ENCODE results near the gene PCSK6. TPM values are rescaled to one million over a fixed set of nuclear protein-coding genes. Genes with fewer than 3 reads are reported as not detected.

The PCSK6 gene
- total RNA-seq, 2 donors from 2014 or later, result 5.1 to 8.8 TPM

DNA sequence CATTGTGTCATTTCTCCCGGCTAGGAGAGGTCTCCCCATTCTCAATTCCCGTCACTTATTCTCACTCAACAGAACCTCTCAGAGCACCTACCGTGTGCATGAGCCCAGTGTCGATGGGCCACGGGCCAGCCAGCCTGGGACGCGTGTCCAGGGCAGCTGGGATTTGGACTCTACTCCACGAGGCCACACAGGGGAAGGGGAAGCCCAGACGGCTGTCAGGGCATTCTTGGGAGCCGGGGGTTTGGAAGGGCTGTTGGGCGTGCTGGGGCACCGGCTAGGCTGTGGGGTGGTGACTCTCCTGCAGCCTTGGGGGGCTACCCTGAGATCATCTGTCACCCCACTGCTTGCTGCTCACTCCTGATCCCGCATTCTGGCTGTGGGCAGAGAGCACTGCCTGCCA lies 41.7 kb upstream of the PCSK6 start:
- H3K4me3 ChIP-seq, result no peak overlapping the region
- no peak overlapping the region for H3K27ac ChIP-seq
- ATAC-seq (ENCODE audit: insufficient number of reproducible peaks, low FRiP score, low read depth), result no peak
- no peaks in the 10 kb centered on the region for H3K4me1 ChIP-seq (ENCODE audit: control insufficient read depth in 1 of 2, low read depth in 2 of 2)
- no peak for TF ChIP-seq CTCF (IDR thresholded peaks at IDR 0.05)
- no peak for DNase-seq (ENCODE audit: low spot score)
- no peaks in the 10 kb centered on the region for H3K36me3 ChIP-seq
- H3K9me3 ChIP-seq, result no peaks in the 10 kb centered on the region
- no peaks in the 10 kb centered on the region for H3K27me3 ChIP-seq (replicated peaks; ENCODE audit: insufficient read depth)

DNA sequence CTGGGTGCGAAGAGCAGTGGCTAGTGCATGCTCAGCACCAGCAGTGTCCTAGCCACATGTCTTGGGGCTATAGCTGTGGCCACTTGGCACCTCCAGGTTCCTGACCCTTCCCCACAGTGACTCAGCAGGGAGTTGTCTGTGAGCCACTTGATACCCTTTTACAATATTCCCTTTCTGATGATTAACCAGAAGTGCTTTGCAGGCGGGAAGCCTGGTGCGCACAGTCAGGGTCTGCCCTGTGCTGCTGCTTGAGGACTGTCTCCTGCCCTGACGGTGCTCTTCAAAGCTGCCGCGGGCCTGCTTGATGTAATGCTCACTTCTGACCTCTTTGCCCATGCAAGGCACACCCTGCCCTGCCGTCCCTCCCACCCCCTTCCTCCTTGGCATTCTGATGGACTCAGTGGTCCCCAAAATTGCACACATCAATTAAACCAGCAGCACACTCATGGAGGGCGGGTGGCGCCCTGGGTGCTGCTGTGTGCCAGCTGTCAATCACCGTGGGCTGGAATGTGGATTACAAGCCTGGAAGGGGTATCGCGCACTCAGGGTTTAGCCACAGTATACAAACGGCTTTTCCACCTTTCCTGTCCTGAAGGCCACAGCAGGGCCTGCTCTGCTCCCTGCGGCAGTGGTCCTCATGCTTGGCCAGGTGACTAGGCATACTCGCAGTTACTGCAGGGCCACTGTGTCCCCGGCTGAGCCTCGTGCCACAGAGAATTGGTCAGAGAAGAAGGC lies 40.9 kb upstream of the PCSK6 start:
- H3K27me3 ChIP-seq (replicated peaks; ENCODE audit: insufficient read depth), result no peaks in the 10 kb centered on the region
- no peak overlapping the region for H3K27ac ChIP-seq
- no peak for TF ChIP-seq CTCF (IDR thresholded peaks at IDR 0.05)
- H3K4me1 ChIP-seq (ENCODE audit: control insufficient read depth in 1 of 2, low read depth in 2 of 2), result no peaks in the 10 kb centered on the region
- no peak for DNase-seq (ENCODE audit: low spot score)
- H3K9me3 ChIP-seq, result no peaks in the 10 kb centered on the region
- no peak overlapping the region for H3K4me3 ChIP-seq
- ATAC-seq (ENCODE audit: insufficient number of reproducible peaks, low FRiP score, low read depth), result no peak
- H3K36me3 ChIP-seq, result no peaks in the 10 kb centered on the region

DNA sequence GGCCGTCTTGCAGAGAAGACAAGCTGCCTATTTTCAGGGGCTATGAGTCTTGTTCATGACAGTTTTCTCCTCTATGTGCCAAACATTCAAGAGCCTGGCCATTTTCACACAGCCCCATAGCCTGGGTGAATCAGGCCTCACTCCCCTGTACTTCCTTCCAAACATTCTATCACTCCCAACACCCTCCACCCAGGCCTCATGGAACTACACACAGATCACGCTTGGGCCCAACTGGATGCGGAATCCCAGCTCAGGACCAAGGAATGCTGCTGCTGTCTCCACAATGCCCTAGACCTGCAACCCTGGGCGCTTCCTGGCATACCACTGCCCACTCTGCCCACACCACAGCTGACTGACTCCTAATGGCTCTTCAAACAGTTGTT lies 39.4 kb upstream of the PCSK6 start:
- Histone ChIP-seq H3K9me3 (no peaks in the 10 kb centered on the region), H3K27ac (no peak overlapping the region), H3K36me3 (no peaks in the 10 kb centered on the region), H3K4me3 (no peak overlapping the region), H3K4me1 (ENCODE audit: control insufficient read depth in 1 of 2, low read depth in 2 of 2) (no peaks in the 10 kb centered on the region), H3K27me3 (replicated peaks; ENCODE audit: insufficient read depth) (no peaks in the 10 kb centered on the region)
- TF ChIP-seq CTCF (IDR thresholded peaks at IDR 0.05), result no peak
- ATAC-seq (ENCODE audit: insufficient number of reproducible peaks, low FRiP score, low read depth) (no peak), DNase-seq (ENCODE audit: low spot score) (no peak)

DNA sequence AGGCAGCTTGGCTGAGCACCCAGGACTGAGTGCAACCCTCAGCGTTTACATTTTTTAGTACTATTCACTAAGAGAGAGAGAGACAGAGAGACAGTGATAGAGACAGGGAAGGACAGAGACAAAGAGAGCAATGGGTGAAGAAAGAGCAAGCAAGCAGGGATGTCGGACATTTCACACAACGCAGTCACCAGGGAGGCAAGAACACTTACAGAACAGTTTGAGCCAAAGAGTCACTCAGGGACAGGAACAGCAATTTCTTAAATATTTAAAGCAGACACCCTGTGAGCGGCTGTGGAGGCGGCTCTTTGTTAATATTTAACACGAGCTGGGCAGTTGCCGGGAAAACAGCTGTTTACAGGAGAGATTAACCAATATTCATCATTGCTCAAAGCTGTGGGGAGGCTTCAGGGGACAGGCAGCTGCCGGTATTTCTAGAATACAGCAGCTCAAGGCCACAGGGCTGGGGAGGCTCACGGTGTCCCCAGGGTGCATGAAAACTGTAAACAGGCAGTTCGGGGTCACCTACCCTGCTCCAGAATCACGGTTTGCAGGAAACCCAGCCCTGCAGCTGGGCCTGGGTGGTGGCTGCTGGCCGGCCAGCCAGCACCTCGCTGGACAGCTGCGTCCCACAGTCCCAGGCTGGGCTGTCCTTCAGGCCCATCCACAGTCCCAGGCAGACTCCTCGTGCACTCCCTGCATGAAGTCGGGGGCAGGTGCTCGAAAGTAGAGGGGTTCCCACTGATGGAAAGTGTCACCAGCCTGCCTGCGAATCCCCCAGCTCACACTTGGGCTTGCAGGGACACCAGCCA lies 38.8 kb upstream of the PCSK6 start:
- no peak overlapping the region for H3K27ac ChIP-seq
- H3K27me3 ChIP-seq (replicated peaks; ENCODE audit: insufficient read depth), result no peaks in the 10 kb centered on the region
- no peak for ATAC-seq (ENCODE audit: insufficient number of reproducible peaks, low FRiP score, low read depth)
- no peaks in the 10 kb centered on the region for H3K9me3 ChIP-seq
- no peaks in the 10 kb centered on the region for H3K4me1 ChIP-seq (ENCODE audit: control insufficient read depth in 1 of 2, low read depth in 2 of 2)
- no peak overlapping the region for H3K4me3 ChIP-seq
- no peak for DNase-seq (ENCODE audit: low spot score)
- no peaks in the 10 kb centered on the region for H3K36me3 ChIP-seq
- TF ChIP-seq CTCF (IDR thresholded peaks at IDR 0.05), result no peak

DNA sequence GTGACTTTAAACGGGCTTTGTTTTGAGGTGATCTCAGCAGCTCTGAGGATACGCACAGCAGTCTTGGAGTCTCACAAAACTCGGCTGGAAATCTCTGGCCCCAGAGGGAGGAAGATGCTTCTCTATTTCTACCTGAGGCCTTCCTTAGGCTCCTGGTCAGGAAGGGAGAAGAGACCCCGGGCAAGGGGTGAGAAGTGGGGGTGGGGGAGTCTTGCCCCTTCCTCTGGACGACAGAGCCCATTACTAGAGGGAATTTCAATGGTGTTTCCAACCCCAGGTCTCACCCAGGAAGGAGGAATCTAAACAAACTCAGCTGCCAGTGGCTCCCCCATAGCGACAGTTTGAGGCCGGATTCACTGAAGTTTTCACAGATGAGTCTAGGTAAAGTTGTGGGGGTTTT lies 37.4 kb upstream of the PCSK6 start:
- Histone ChIP-seq H3K4me3 (no peak overlapping the region), H3K27ac (no peak overlapping the region), H3K4me1 (ENCODE audit: control insufficient read depth in 1 of 2, low read depth in 2 of 2) (no peaks in the 10 kb centered on the region), H3K36me3 (no peaks in the 10 kb centered on the region), H3K9me3 (no peaks in the 10 kb centered on the region), H3K27me3 (replicated peaks; ENCODE audit: insufficient read depth) (no peaks in the 10 kb centered on the region)
- DNase-seq (ENCODE audit: low spot score) (no peak), ATAC-seq (ENCODE audit: insufficient number of reproducible peaks, low FRiP score, low read depth) (no peak)
- TF ChIP-seq CTCF (IDR thresholded peaks at IDR 0.05), result no peak
